Measurements from ENCODE around the gene CACNA1H. TPM values are rescaled to one million over a fixed set of nuclear protein-coding genes. Genes with fewer than 3 reads are reported as not detected.

Gene CACNA1H
- total and polyA plus RNA-seq, 2 of the 8 experiments (the other 6 are each of a cell fraction or from before 2014, with no cell fraction given) = 14.0 to 28.7 TPM

- Histone ChIP-seq H2AFZ (ENCODE audit: low read length) (no peak overlapping the region), H3K4me2 (ENCODE audit: insufficient read depth in 1 of 2, low read depth in 2 of 2, low read length in 2 of 2) (no peak overlapping the region), H3K79me2 (ENCODE audit: control insufficient read depth in 1 of 2, insufficient read depth in 2 of 2, low read length in 2 of 2) (no peaks in the 10 kb centered on the region), H3K23me2 (ENCODE audit: low read depth, low read length) (no peaks in the 10 kb centered on the region), H2BK15ac (ENCODE audit: low read length) (0 out of 2 replicates have a peak overlapping the region, but pooled peaks have one; percentile 46), H3K27ac (ENCODE audit: low read depth, low read length) (no peak overlapping the region), H4K20me1 (replicated peaks in 1 of 2; ENCODE audit: control insufficient read depth in 1 of 2, insufficient read depth in 2 of 2, low read length in 2 of 2) (no peaks in the 10 kb centered on the region), H3K4me3 (ENCODE audit: extremely low read depth in 1 of 4, insufficient read depth in 2 of 4, low read depth in 3 of 4, low read length in 4 of 4) (no peak overlapping the region), H3K9ac (replicated peaks in 1 of 4; ENCODE audit: extremely low read depth in 1 of 4, low read depth in 3 of 4, low read length in 3 of 4) (no peak overlapping the region), H3K4ac (replicated peaks; ENCODE audit: insufficient read length, low read depth, low read length) (no peak overlapping the region), H4K8ac (ENCODE audit: extremely low read depth, insufficient read depth, low read length) (peak overlapping the region; percentile 45; the same call in 1 of the 2 replicates), H3K56ac (replicated peaks; ENCODE audit: insufficient read length, low read depth, low read length) (no peak overlapping the region), H2BK5ac (ENCODE audit: low read depth, low read length) (no peak overlapping the region), H3K14ac (ENCODE audit: insufficient read length) (no peak overlapping the region), H3K4me1 (replicated peaks in 1 of 4; ENCODE audit: control insufficient read depth in 3 of 4, insufficient read depth in 4 of 4, low read length in 3 of 4) (peaks cover 0 to 6% (median 0%) of the 10 kb centered on the region in 4 experiments; a peak in 2 of 7 replicates), H3K23ac (ENCODE audit: insufficient read length) (no peak overlapping the region), H3K36me3 (ENCODE audit: control insufficient read depth in 2 of 4, insufficient read depth in 4 of 4, low read length in 3 of 4) (no peaks in the 10 kb centered on the region), H4K91ac (replicated peaks; ENCODE audit: insufficient read length, low read length) (no peak overlapping the region), H3K79me1 (ENCODE audit: low read depth, low read length) (no peaks in the 10 kb centered on the region), H3K9me3 (ENCODE audit: insufficient read depth in 2 of 2, low read depth in 1 of 2, low read length in 1 of 2) (no peaks in the 10 kb centered on the region), H3K18ac (ENCODE audit: extremely low read depth, low read length) (peak overlapping the region; percentile 48; the same call in 1 of the 2 replicates), H2BK120ac (replicated peaks; ENCODE audit: low read depth, low read length) (no peak overlapping the region), H3K27me3 (replicated peaks in 1 of 4; ENCODE audit: control insufficient read depth in 3 of 4, extremely low read depth in 1 of 4, insufficient read depth in 3 of 4, low read length in 3 of 4) (no peaks in the 10 kb centered on the region), H2BK20ac (ENCODE audit: low read length) (no peak overlapping the region), H2AK5ac (ENCODE audit: low read depth, low read length) (no peak overlapping the region), H2BK12ac (ENCODE audit: low read depth, low read length) (no peak overlapping the region), H4K5ac (ENCODE audit: insufficient read length, low read depth, low read length) (no peak overlapping the region)
- no peak for DNase-seq (ENCODE audit: low read depth in 1 of 2, low spot score in 2 of 2)
- ChIA-PET POLR2A (ENCODE audit: partially characterized antibody) (interaction anchor here (0.9 kb wide), 1 partner anchor 25 kb away, joined by 3 read pairs; no protein-coding TSS in a partner anchor), CTCF (ENCODE audit: partially characterized antibody) (interaction anchor here (0.6 to 2.6 kb wide), 5 partner anchors 20 to 67 kb away, joined by 3 to 9 read pairs (median 3); no protein-coding TSS in a partner anchor)
- 79% methylated on average over 5 of the region's 10 CpGs; no CpG with 5 or more reads in 1 of the 2 experiments for WGBS, 2 experiments (ENCODE audit: extremely low coverage in 1 of 2, insufficient coverage in 1 of 2, insufficient read length in 1 of 2, insufficient replicate concordance in 2 of 2, low coverage in 1 of 2, low lambda C conversion rate in 2 of 2, missing lambda C conversion rate in 1 of 2)
- no peak for FAIRE-seq
- TF ChIP-seq BRCA1 (IDR thresholded peaks at IDR 0.05; ENCODE audit: low read depth, low read length) = no peak
- no peak for TF ChIP-seq KDM4A (IDR thresholded peaks at IDR 0.05; ENCODE audit: low read depth, low read length, severe bottlenecking)
- TF ChIP-seq ASH2L (IDR thresholded peaks at IDR 0.05; ENCODE audit: low read length) = no peak
- TF ChIP-seq PHF8 (conservative IDR thresholded peaks at IDR 0.05; ENCODE audit: low read depth, low read length) = no peak
- TF ChIP-seq TAF1 (IDR thresholded peaks at IDR 0.05; ENCODE audit: low read depth, low read length) = no peak
- no peak for TF ChIP-seq POLR2AphosphoS5 (IDR thresholded peaks at IDR 0.05; ENCODE audit: low read depth, low read length)
- no peak for TF ChIP-seq GTF2F1 (IDR thresholded peaks at IDR 0.05; ENCODE audit: borderline replicate concordance, low read depth, low read length)
- no peak for TF ChIP-seq SP1 (IDR thresholded peaks at IDR 0.05; ENCODE audit: low read depth, low read length)
- TF ChIP-seq MAFK (IDR thresholded peaks at IDR 0.05; ENCODE audit: low read depth, low read length) = no peak
- no peak for TF ChIP-seq E2F6 (IDR thresholded peaks at IDR 0.05)
- TF ChIP-seq SP2 (IDR thresholded peaks at IDR 0.05; ENCODE audit: low read length) = no peak
- no peak for TF ChIP-seq TCF12 (IDR thresholded peaks at IDR 0.05; ENCODE audit: low read depth, low read length)
- TF ChIP-seq SIX5 (IDR thresholded peaks at IDR 0.05; ENCODE audit: low read depth, low read length) = no peak
- no peak for TF ChIP-seq NANOG (IDR thresholded peaks at IDR 0.05; ENCODE audit: insufficient read depth, low read depth, low read length, poor library complexity, severe bottlenecking)
These were observed 26.3 kb upstream of the CACNA1H start for GRCh38 chr16:1126586-1126985.
